ENCODE data around the gene RHAG. TPM values are rescaled to one million over a fixed set of nuclear protein-coding genes. Genes with fewer than 3 reads are reported as not detected.
A peak's percentile ranks its signal among the peaks of the same experiment; 100 is the strongest.
"Not testable (repeated sequence)": the region's sequence is repeated elsewhere in the genome, so short reads cannot be mapped to it uniquely, and the experiment has no call there.

RHAG gene
- total RNA-seq, result not detected
- polyA plus RNA-seq, result not detected

DNA sequence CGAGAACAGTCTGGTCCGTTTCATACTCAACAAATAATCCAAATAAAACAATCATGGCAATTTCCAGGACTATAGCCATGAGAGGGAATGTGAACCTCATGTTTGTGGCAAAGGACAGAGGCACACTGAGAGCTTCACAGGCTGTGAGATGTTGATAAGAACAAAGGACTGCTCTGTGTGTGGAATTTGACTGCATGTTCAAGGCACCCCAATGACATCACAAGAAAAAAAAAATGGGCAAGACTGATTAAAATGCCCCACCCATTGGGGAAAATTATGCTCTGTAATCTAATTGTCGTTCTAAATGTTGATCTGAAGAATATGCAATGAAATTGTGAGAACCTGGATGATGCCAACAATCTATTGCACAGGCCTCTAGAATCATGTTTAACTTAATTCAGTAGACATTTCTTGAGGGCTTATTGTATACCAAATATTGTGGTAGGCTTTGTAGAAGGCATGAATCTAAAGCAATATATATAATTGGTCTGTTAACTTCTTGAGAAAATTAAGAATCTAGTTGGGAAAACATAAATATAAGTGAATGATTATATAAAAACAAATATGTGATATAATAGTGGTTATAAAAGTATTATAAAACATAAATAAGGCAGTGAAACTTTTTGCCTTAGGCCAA is at the start of gene RHAG:
RHAG (minus strand) TSS at position 127 of the 637 bp plus-strand sequence; CDS start at position 100, 27 bp downstream.
- ChIA-PET CTCF (no interaction called here), POLR2A (no interaction called here)
- Mint-ChIP-seq H3K27me3 (no peaks in the 10 kb centered on the region), H3K4me1 (no peaks in the 10 kb centered on the region), H3K9me3 (no peaks in the 10 kb centered on the region), H3K36me3 (no peaks in the 10 kb centered on the region), H3K27ac (no peak within 1 kb of the TSS), H3K4me3 (no peak within 1 kb of the TSS)
- Histone ChIP-seq H3K27me3 (ENCODE audit: insufficient read depth, low read length, poor library complexity, severe bottlenecking) (no peaks in the 10 kb centered on the region), H3K4me1 (ENCODE audit: insufficient read depth, low read length) (no peaks in the 10 kb centered on the region), H3K36me3 (ENCODE audit: insufficient read depth, low read length) (no peaks in the 10 kb centered on the region), H3K4me3 (ENCODE audit: low read length) (no peak within 1 kb of the TSS), H3K27ac (ENCODE audit: low read depth, low read length) (peak within 1 kb of the TSS; percentile 78), H3K9me3 (ENCODE audit: low read length) (no peaks in the 10 kb centered on the region)
- DNase-seq, result no peak

DNA sequence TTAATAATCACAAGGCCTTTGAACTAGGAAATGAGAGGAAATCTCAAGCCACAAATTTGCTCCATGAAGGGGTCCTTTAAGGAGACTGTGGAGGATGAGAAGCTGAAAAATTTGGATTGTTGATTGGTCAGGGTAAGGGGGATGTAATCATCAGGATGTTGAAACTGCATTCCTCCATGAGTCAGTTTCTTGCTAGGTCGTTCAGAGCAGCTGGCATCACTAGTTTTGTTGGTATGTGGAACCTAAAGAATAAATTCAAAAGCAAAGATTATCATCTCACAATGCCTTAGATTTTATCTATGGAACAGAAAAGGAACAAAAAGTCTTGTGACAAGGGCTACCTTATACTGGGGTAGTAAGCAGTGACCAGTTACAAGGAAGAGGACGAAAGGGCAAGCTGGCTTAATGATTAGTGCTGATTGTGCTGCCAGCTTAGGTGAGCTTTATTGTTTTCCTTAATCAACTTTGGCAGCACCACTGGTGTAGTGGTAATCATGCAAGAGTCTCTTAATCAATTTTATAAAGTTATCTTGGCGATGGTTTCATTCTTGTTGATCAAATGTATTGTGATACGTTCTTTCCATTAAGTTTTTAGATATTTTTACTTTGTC is 40.1 kb upstream of the RHAG start:
- H3K27ac ChIP-seq (ENCODE audit: low read depth, low read length), result no peak overlapping the region
- ChIA-PET CTCF (no interaction called here), POLR2A (no interaction called here)
- DNase-seq, result no peak
- H3K4me1 Mint-ChIP-seq, result no peaks in the 10 kb centered on the region
- H3K9me3 Mint-ChIP-seq, result peaks cover 0 to 9% (median 5%) of the 10 kb centered on the region in 5 donors
- H3K4me3 ChIP-seq (ENCODE audit: low read length), result no peak overlapping the region
- H3K27ac Mint-ChIP-seq, result no peak overlapping the region
- H3K27me3 Mint-ChIP-seq, result no peaks in the 10 kb centered on the region
- H3K27me3 ChIP-seq (ENCODE audit: insufficient read depth, low read length, poor library complexity, severe bottlenecking), result no peaks in the 10 kb centered on the region
- no peak overlapping the region for H3K4me3 Mint-ChIP-seq
- no peaks in the 10 kb centered on the region for H3K36me3 ChIP-seq (ENCODE audit: insufficient read depth, low read length)
- H3K36me3 Mint-ChIP-seq, result no peaks in the 10 kb centered on the region
- H3K4me1 ChIP-seq (ENCODE audit: insufficient read depth, low read length), result no peaks in the 10 kb centered on the region
- H3K9me3 ChIP-seq (ENCODE audit: low read length), result no peaks in the 10 kb centered on the region

DNA sequence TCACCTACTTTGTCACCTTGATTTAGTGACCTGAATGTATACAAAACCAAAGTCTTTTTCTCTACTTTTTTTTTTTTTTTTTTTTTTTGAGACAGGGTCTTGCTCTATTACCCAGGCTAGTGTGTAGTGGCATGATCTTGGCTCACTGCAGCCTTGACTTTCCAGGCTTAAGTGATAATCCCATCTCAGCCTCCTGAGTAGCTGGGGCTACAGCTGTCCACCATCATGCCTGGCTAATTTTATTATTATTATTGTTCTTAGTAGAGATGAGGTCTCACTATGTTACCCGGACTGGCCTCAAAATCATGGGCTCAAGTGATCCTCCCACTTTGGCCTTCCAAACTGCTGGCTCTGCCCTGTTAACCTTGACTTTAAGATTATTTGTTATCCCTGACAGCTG is 39.2 kb upstream of the RHAG start:
- H3K4me1 ChIP-seq (ENCODE audit: insufficient read depth, low read length), result no peaks in the 10 kb centered on the region
- H3K27ac Mint-ChIP-seq, result no peak overlapping the region
- H3K9me3 Mint-ChIP-seq, result peaks cover 4 to 12% (median 8%) of the 10 kb centered on the region in 5 donors
- ChIA-PET CTCF (no interaction called here), POLR2A (no interaction called here)
- no peaks in the 10 kb centered on the region for H3K9me3 ChIP-seq (ENCODE audit: low read length)
- H3K4me3 Mint-ChIP-seq, result no peak overlapping the region
- H3K27ac ChIP-seq (ENCODE audit: low read depth, low read length), result no peak overlapping the region
- no peaks in the 10 kb centered on the region for H3K27me3 Mint-ChIP-seq
- DNase-seq, result no peak
- H3K4me3 ChIP-seq (ENCODE audit: low read length), result no peak overlapping the region
- no peaks in the 10 kb centered on the region for H3K27me3 ChIP-seq (ENCODE audit: insufficient read depth, low read length, poor library complexity, severe bottlenecking)
- no peaks in the 10 kb centered on the region for H3K36me3 ChIP-seq (ENCODE audit: insufficient read depth, low read length)
- H3K36me3 Mint-ChIP-seq, result no peaks in the 10 kb centered on the region
- no peaks in the 10 kb centered on the region for H3K4me1 Mint-ChIP-seq

DNA sequence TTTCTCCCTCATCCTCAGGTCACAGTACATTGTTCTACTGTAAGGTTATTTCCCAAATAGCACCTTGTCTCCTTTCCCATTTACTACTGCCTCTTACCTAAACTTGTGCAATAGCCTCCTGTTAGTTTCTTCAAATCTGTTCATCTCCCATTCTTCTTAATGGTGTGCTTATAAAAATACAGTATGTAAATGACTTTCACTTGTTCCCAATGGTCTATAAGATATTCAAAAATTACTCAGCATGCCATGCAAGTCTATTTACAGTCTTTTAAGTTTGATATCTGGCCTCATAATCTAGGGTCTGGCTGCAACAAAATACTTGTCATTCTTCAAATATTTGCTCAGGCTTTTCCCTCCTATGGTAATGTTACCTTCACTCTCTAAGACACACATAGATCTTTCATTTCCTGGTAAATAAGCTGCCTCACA is 31.5 kb upstream of the RHAG start:
- no peak overlapping the region for H3K4me3 Mint-ChIP-seq
- H3K36me3 ChIP-seq (ENCODE audit: insufficient read depth, low read length), result no peaks in the 10 kb centered on the region
- H3K9me3 ChIP-seq (ENCODE audit: low read length), result no peaks in the 10 kb centered on the region
- H3K27ac ChIP-seq (ENCODE audit: low read depth, low read length), result no peak overlapping the region
- H3K27me3 ChIP-seq (ENCODE audit: insufficient read depth, low read length, poor library complexity, severe bottlenecking), result no peaks in the 10 kb centered on the region
- no peaks in the 10 kb centered on the region for H3K36me3 Mint-ChIP-seq
- H3K27me3 Mint-ChIP-seq, result no peaks in the 10 kb centered on the region
- peaks cover 3 to 8% (median 6%) of the 10 kb centered on the region in 5 donors for H3K9me3 Mint-ChIP-seq
- no peak for DNase-seq
- ChIA-PET POLR2A (no interaction called here), CTCF (no interaction called here)
- no peaks in the 10 kb centered on the region for H3K4me1 ChIP-seq (ENCODE audit: insufficient read depth, low read length)
- no peaks in the 10 kb centered on the region for H3K4me1 Mint-ChIP-seq
- no peak overlapping the region for H3K4me3 ChIP-seq (ENCODE audit: low read length)
- no peak overlapping the region for H3K27ac Mint-ChIP-seq

DNA sequence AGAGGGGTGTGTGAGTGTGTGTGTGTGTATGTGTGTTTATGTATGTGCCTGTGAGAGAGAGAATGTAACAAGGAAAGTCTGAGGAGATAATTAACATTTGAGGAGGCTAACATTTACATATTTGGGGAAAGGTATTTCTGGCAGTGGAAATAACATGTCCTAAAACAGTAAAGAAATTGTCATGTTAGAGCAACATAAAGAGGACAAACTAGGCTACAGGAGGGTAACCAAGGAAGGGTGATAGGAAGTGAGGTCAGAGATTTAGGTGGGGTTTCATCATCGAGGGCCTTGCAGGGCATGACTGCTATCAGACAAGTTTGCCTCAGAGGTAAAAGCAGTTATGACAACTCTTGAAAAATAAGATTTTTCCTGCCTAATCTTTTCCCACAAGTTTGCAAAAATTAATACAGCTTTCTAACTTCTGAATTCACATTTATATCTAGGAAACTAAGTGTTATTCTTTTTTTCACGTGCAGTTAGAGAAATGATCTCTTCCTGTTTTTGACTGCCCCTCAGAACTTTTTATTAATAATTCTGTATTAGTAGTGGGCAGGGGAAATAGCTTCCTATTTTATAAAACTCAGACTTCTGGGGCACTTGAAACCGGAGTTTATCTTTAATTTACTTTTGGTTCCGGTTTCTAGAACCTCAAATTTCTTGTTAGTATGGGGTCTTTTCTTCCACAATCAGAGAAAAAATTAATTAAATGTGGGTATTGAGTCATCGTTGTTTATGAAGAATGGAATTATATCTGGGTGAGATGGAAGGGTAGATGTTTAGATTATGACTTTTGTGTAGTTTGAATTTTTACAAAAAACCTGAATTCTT is 30.5 kb upstream of the RHAG start:
- DNase-seq, result no peak
- H3K27ac Mint-ChIP-seq, result no peak overlapping the region
- no peak overlapping the region for H3K4me3 Mint-ChIP-seq
- CTCF ChIA-PET, result no interaction called here
- peaks cover 3 to 7% (median 6%) of the 10 kb centered on the region in 5 donors for H3K9me3 Mint-ChIP-seq
- no peaks in the 10 kb centered on the region for H3K36me3 Mint-ChIP-seq
- H3K4me1 Mint-ChIP-seq, result no peaks in the 10 kb centered on the region
- peak overlapping the region; percentile 25 for H3K27ac ChIP-seq (ENCODE audit: low read depth, low read length)
- no peaks in the 10 kb centered on the region for H3K27me3 Mint-ChIP-seq
- no peaks in the 10 kb centered on the region for H3K36me3 ChIP-seq (ENCODE audit: insufficient read depth, low read length)
- H3K4me1 ChIP-seq (ENCODE audit: insufficient read depth, low read length), result no peaks in the 10 kb centered on the region
- POLR2A ChIA-PET, result no interaction called here
- no peaks in the 10 kb centered on the region for H3K9me3 ChIP-seq (ENCODE audit: low read length)
- H3K4me3 ChIP-seq (ENCODE audit: low read length), result no peak overlapping the region
- H3K27me3 ChIP-seq (ENCODE audit: insufficient read depth, low read length, poor library complexity, severe bottlenecking), result no peaks in the 10 kb centered on the region

DNA sequence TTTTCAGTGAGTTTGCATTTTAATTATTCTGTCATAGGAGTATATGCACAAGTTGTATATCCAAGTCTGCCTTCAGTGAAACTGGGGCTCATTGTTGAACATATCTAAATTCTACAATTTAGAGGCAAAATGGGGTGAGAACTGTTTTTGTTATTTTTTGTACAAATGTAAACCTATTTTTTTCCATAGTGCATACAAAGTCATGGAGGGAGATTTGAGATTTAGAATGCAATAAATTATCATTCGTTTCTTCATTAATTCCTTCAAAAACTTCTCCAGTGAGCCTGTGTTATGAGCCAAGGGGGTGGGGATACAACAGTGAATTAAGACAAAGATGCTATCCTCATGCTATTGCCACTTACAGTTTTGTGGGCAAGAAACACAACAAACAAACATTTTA is 29.8 kb upstream of the RHAG start:
- H3K27me3 Mint-ChIP-seq, result no peaks in the 10 kb centered on the region
- POLR2A ChIA-PET, result no interaction called here
- H3K4me3 ChIP-seq (ENCODE audit: low read length), result no peak overlapping the region
- H3K4me3 Mint-ChIP-seq, result no peak overlapping the region
- H3K9me3 Mint-ChIP-seq, result peaks cover 2 to 4% (median 3%) of the 10 kb centered on the region in 5 donors
- no peaks in the 10 kb centered on the region for H3K36me3 ChIP-seq (ENCODE audit: insufficient read depth, low read length)
- no peaks in the 10 kb centered on the region for H3K4me1 ChIP-seq (ENCODE audit: insufficient read depth, low read length)
- H3K27ac Mint-ChIP-seq, result no peak overlapping the region
- no peaks in the 10 kb centered on the region for H3K9me3 ChIP-seq (ENCODE audit: low read length)
- no peak for DNase-seq
- no peaks in the 10 kb centered on the region for H3K27me3 ChIP-seq (ENCODE audit: insufficient read depth, low read length, poor library complexity, severe bottlenecking)
- no peaks in the 10 kb centered on the region for H3K36me3 Mint-ChIP-seq
- H3K4me1 Mint-ChIP-seq, result no peaks in the 10 kb centered on the region
- CTCF ChIA-PET, result no interaction called here
- H3K27ac ChIP-seq (ENCODE audit: low read depth, low read length), result no peak overlapping the region

DNA sequence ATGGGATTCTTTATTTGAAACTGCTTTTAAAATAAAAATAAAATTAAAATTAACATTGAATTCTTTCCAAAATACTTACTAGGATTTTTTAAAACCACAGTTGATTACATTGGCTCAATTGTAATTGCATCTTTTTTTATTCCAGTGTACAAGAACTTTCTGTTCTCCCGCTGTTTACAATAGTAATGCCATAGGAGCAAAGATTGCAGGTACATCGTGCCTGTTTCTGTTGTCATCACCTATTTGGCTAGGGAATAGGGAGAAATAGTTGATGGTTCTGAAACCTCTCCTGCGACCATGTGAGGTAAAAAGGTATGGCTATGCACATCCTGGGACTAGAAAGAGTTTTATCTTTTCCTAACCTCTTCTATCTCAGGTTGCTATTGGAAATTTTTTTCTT is 28.2 kb upstream of the RHAG start:
- no peaks in the 10 kb centered on the region for H3K36me3 ChIP-seq (ENCODE audit: insufficient read depth, low read length)
- Mint-ChIP-seq H3K4me3 (no peak overlapping the region), H3K9me3 (peaks cover 0 to 10% (median 0%) of the 10 kb centered on the region in 5 donors), H3K4me1 (no peaks in the 10 kb centered on the region), H3K27me3 (no peaks in the 10 kb centered on the region), H3K36me3 (no peaks in the 10 kb centered on the region), H3K27ac (no peak overlapping the region)
- H3K27ac ChIP-seq (ENCODE audit: low read depth, low read length), result no peak overlapping the region
- H3K27me3 ChIP-seq (ENCODE audit: insufficient read depth, low read length, poor library complexity, severe bottlenecking), result no peaks in the 10 kb centered on the region
- no peak for DNase-seq
- H3K4me3 ChIP-seq (ENCODE audit: low read length), result no peak overlapping the region
- H3K4me1 ChIP-seq (ENCODE audit: insufficient read depth, low read length), result no peaks in the 10 kb centered on the region
- ChIA-PET POLR2A (no interaction called here), CTCF (no interaction called here)
- no peaks in the 10 kb centered on the region for H3K9me3 ChIP-seq (ENCODE audit: low read length)

DNA sequence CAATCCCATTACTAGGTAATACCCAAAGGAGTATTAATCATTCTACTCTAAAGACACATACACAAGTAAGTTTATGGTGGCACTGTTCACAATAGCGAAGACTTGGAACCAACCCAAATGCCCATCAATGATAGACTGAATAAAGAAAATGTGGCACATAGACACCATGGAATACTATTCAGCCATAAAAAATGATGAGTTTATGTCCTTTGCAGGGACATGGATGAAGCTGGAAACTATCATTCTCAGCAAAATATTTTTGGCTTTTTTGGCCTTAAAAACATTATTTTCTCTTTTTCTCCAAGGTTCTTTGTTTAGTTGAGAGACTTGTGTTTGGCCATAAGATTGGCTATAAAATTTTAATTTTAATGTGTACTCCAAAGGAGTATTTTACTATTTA is 27.4 kb upstream of the RHAG start:
- H3K36me3 Mint-ChIP-seq; H3K27ac Mint-ChIP-seq; H3K36me3 ChIP-seq (ENCODE audit: insufficient read depth, low read length); H3K9me3 Mint-ChIP-seq; POLR2A ChIA-PET; H3K27me3 ChIP-seq (ENCODE audit: insufficient read depth, low read length, poor library complexity, severe bottlenecking); H3K4me1 Mint-ChIP-seq; H3K4me1 ChIP-seq (ENCODE audit: insufficient read depth, low read length); DNase-seq; H3K27ac ChIP-seq (ENCODE audit: low read depth, low read length); H3K4me3 Mint-ChIP-seq; CTCF ChIA-PET; H3K27me3 Mint-ChIP-seq; H3K9me3 ChIP-seq (ENCODE audit: low read length); H3K4me3 ChIP-seq (ENCODE audit: low read length): not testable (repeated sequence)

All from CD8-positive, alpha-beta memory T cell (primary cell).